Suprapubic skin (tissue), 4 donors: ENCODE data around the gene ABCB1. TPM values are rescaled to one million over a fixed set of nuclear protein-coding genes. Genes with fewer than 3 reads are reported as not detected.
A peak's percentile ranks its signal among the peaks of the same experiment; 100 is the strongest.

Experiments used
- DNase-seq, 2 donors: peaks; one replicate each; pipeline ENCODE4 v3.0.0-alpha.2; 2019; ENCODE audit warnings: low spot score in 2 of 2
- H3K27ac ChIP-seq: fragments of 200-600 bp; sonication (generic); one replicate; pipeline ENCODE4 v1.5.1; 2019
- H3K27me3 ChIP-seq: fragments of 200-600 bp; sonication (generic); one replicate; pipeline ENCODE4 v1.5.1; 2019
- H3K36me3 ChIP-seq: fragments of 200-600 bp; sonication (generic); one replicate; pipeline ENCODE4 v1.5.1; 2019
- H3K4me1 ChIP-seq: fragments of 200-600 bp; sonication (generic); one replicate; pipeline ENCODE4 v1.5.1; 2019
- H3K4me3 ChIP-seq: fragments of 200-600 bp; sonication (generic); one replicate; pipeline ENCODE4 v1.5.1; 2019; ENCODE audit warnings: mild to moderate bottlenecking
- H3K9me3 ChIP-seq: fragments of 200-600 bp; sonication (generic); one replicate; pipeline ENCODE4 v1.5.1; 2019
- CTCF ChIP-seq, 2 donors: fragments of 200-600 bp in 1 of 2; fragments of 450-650 bp in 1 of 2; sonication (generic) in 1 of 2; IDR thresholded peaks; one replicate each; pipeline ENCODE4 v1.5.1; 2016 to 2019; ENCODE audit warnings: antibody characterized with exemption in 2 of 2, mild to moderate bottlenecking in 1 of 2, moderate library complexity in 1 of 2
- EP300 ChIP-seq: sonication (generic); formaldehyde crosslinking; IDR thresholded peaks from one replicate; pipeline ENCODE4 v1.6.1; 2017; ENCODE audit warnings: antibody characterized with exemption
- POLR2A ChIP-seq, 2 donors: fragments of 450-650 bp; IDR thresholded peaks; one replicate each; pipeline ENCODE4 v1.6.1; 2017; ENCODE audit warnings: antibody characterized with exemption in 2 of 2, mild to moderate bottlenecking in 2 of 2, moderate library complexity in 2 of 2
- POLR2AphosphoS5 ChIP-seq, 3 donors: sonication (generic); formaldehyde crosslinking; IDR thresholded peaks; one replicate each; pipeline ENCODE4 v1.6.1; 2017; ENCODE audit warnings: antibody characterized with exemption in 3 of 3
- WGBS: methylation state at CpG from one replicate; pipeline ENCODE4 v1.1.5; 2018; 5-methylcytosine and 5-hydroxymethylcytosine counted together
- total RNA-seq, 4 donors: library from RNA; depleted of rRNA; stranded (reverse); fragments of >200 nt; gene quantifications; one replicate each; pipeline ENCODE4 v1.1.0, GENCODE V29; 2016

Gene ABCB1
- total RNA-seq, 4 donors from 2014 or later: 0.79 to 7.0 (median 3.9) TPM

GRCh38 chr7:87475359-87476178 lies 125.1 kb downstream of the ABCB1 start, which contains the start of gene ABCB4:
ABCB4 (minus strand) TSS chr7:87475680; CDS start chr7:87475465, 215 bp downstream.
- no peak for TF ChIP-seq POLR2AphosphoS5 (IDR thresholded peaks at IDR 0.05)
- no peak for TF ChIP-seq EP300
- TF ChIP-seq CTCF (IDR thresholded peaks at IDR 0.05): no peak
- no peak for TF ChIP-seq POLR2A (IDR thresholded peaks at IDR 0.05)
- 7% methylated on average over 11 of the region's 80 CpGs for WGBS
- Histone ChIP-seq H3K4me3 (peak within 1 kb of the TSS; percentile 65), H3K27ac (peak within 1 kb of the TSS; percentile 72), H3K27me3 (peaks cover 9% of the 10 kb centered on the region), H3K36me3 (no peaks in the 10 kb centered on the region), H3K9me3 (no peaks in the 10 kb centered on the region), H3K4me1 (peaks cover 20% of the 10 kb centered on the region)
- DNase-seq: peak in 1 of 2 donors; percentile 58

- peak overlapping the region; percentile 72 for H3K27ac ChIP-seq
- peaks cover 20% of the 10 kb centered on the region for H3K4me1 ChIP-seq
- peaks cover 9% of the 10 kb centered on the region for H3K27me3 ChIP-seq
- DNase-seq: no peak
- TF ChIP-seq POLR2AphosphoS5 (IDR thresholded peaks at IDR 0.05) (no peak), EP300 (no peak), CTCF (IDR thresholded peaks at IDR 0.05) (no peak), POLR2A (IDR thresholded peaks at IDR 0.05) (no peak)
- WGBS: 11% methylated on average over 14 of the region's 14 CpGs
- no peaks in the 10 kb centered on the region for H3K9me3 ChIP-seq
- no peaks in the 10 kb centered on the region for H3K36me3 ChIP-seq
- peak overlapping the region; percentile 65 for H3K4me3 ChIP-seq
Observed at GRCh38 chr7:87474533-87475358, 125.9 kb downstream of the ABCB1 start.

GRCh38 chr7:87473986-87474385 lies 126.7 kb downstream of the ABCB1 start:
- Histone ChIP-seq H3K27me3 (peaks cover 9% of the 10 kb centered on the region), H3K27ac (no peak overlapping the region), H3K36me3 (no peaks in the 10 kb centered on the region), H3K9me3 (no peaks in the 10 kb centered on the region), H3K4me1 (peaks cover 20% of the 10 kb centered on the region), H3K4me3 (no peak overlapping the region)
- no peak for TF ChIP-seq EP300
- TF ChIP-seq POLR2AphosphoS5 (IDR thresholded peaks at IDR 0.05): no peak
- TF ChIP-seq POLR2A (IDR thresholded peaks at IDR 0.05): no peak
- TF ChIP-seq CTCF (IDR thresholded peaks at IDR 0.05): no peak
- DNase-seq: no peak
- 28% methylated on average over 2 of the region's 2 CpGs for WGBS

- WGBS: 73% methylated on average over 2 of the region's 2 CpGs
Observed at GRCh38 chr7:87473192-87473591, 127.5 kb downstream of the ABCB1 start.

More at GRCh38 chr7:87473192-87473591, 127.5 kb downstream of the ABCB1 start:
- H3K4me1 ChIP-seq: peaks cover 20% of the 10 kb centered on the region
- no peak overlapping the region for H3K27ac ChIP-seq
- DNase-seq: no peak
- no peaks in the 10 kb centered on the region for H3K9me3 ChIP-seq
- H3K4me3 ChIP-seq: no peak overlapping the region
- TF ChIP-seq POLR2A (IDR thresholded peaks at IDR 0.05) (no peak), CTCF (IDR thresholded peaks at IDR 0.05) (no peak)
- H3K36me3 ChIP-seq: no peaks in the 10 kb centered on the region
- H3K27me3 ChIP-seq: peaks cover 9% of the 10 kb centered on the region
